Fibroblast of skin of abdomen (primary cell): ENCODE data around the gene TRAF3.
A peak's percentile ranks its signal among the peaks of the same experiment; 100 is the strongest.
"Not testable (repeated sequence)": the region's sequence is repeated elsewhere in the genome, so short reads cannot be mapped to it uniquely, and the experiment has no call there.

Experiments
- DNase-seq: peaks from one replicate; pipeline ENCODE4 v3.0.0-alpha.2; 2013

TRAF3 gene

DNA sequence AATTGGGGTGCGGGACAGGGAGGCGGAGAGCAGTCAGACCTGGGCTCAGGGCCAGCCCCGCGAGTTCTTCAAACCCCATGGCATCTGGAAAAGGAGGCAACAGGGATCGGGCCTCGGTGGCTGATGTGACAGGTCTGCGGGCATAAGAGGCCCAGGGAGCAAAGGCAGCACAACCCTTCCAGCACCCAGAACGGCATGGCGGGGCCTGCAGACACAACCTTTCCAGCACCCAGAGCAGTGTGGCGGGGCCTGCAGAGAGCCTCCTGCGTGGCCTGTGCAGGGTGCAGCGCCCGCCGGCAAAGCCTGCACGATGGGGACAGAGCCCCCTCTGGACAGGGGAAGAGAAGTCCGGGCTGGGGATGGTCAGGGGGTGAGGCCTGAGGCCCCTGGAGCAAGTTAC lies 26.2 kb upstream of the TRAF3 start:
- DNase-seq, result no peak

DNA sequence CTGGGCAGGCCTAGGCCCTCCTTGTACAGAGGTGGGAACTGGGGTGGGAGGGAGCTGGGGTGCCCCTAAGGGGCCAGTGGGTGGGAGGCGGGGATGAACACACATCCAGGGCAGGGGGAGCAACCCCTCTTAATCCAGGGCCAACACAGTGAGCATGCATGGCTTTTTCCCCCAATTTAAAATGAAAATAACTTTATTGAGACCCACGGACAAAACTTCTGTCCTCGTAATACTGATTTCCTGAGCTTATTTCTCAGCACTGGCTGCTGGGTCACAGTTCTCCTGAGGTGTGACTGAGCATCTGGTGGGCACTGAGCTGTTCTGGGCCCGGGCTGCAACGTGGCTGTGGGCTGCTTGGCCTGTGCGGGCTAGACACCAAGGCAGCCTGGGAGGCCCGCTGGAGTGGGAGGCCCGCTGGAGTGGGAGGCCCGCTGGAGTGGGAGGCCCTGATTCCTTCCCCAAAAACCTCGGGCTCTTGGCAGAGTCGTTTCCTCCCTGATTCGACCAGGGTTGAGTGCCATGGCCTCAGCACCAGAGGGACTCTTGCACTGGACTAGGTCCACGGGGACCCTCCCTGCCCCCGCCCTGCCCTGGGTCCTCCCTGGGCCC lies 24.9 kb upstream of the TRAF3 start:
- DNase-seq, result no peak

DNA sequence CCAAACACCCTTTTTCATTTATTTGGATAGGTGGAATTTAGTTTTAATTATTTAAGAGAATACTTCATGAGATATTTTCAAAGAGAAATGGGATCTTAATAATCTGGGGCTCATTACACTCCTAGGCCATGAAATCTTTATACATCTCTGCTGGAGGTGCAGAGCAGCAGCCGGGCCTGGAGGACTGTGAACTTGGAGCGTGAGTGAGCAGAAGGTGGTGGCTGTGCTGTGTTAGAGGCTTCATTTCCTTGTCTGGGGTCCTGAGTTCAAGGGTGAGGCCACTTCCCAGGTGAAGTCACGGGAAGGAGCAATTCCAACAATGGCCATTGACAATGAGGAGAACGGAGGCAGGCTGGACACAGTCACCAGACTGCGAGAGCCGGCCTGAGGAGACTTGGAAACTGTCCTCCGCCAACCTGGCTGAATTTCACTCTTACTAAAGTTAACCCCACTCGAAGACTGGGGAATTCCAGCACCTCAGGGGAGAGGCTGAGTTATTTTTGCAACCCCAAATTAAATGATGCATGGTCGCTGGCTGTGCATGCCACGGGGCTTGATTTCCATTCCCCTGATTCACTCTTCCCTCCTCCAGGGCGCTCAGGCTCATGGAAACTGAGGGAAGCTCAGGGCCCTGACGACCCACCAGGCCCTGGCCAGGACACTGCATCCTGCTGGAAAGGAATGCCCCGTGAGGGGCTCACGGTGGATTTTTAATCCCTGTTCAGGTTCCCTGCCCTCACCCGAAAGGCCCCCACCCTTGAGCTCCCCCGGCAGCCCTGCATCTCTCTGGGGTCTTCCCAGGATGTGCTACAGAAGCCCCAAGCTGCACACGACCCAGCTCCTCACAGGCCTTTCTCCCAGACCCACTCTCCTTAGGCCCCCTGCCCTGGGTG lies 22.6 kb upstream of the TRAF3 start:
- DNase-seq, result no peak

DNA sequence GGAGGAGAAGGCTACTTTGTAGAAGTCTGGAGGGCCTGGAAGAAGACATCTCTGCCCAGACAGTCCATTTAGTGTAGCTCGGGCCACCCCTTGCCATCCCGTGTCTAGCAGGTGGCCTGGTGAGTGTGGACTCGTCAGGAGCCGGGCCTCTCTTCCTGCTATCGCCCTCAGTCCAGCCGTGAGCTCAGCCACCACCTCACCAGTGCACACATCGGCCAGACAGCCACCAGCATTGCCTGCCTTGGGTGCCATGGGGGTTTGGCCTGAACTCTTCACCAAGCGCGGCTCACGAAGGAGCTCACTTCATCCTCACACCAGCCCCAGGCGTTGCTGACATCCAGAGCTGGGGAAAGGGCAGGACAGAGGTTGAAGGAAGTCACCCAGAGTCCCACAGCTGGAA lies 19.6 kb upstream of the TRAF3 start:
- DNase-seq, result no peak

DNA sequence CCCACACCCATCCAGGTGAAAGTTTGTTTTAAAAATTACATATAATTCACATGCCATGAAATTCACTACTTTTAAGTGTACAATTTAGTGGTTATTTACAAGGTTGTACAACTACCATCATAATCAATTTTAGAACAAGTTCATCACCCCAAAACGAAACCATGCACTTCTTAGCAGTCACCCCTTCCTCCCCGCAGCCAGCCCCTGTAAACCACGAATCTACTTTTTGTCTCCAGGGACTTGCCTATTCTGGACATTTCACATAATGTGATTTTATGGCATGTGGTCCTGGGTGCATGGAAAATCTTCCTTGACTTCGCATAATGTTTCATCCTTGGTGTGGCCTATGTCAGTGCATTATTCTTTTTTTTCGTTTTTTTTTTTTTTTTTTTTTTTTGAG lies 19.2 kb upstream of the TRAF3 start:
- DNase-seq, result no peak

DNA sequence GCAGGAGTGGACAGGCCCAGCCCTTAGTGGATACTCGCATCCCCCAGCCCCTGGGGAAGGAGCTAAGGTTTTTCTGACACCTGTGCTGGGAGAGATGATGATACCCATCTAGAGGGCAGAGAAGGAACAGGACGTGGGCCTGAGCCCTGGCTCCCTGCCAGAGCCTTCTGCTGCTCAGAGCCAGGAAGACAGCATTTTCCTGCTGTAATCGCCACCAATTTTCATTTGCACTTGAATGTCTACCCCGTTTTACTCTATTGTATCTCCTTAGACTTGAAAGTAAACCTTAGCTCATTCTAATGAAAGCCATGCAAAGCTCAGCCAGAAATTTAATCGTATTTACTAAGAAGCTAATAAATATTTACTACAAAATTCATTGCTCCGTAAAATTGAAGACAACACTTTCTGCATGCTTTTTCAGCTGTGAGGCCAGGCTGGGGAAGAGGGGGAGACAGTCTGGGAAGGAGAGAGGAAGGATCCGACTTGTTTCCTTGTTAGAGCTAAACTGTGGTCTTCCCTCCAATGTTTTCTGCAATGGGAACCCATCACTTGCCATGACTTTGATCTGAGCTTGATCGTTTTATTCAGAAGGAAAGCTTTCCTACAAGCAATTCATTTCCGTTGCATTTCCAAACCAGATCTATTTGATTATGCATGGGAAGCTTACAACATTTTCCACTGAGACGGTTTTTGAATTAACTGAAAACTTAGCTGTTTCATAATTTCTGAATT lies 17.6 kb upstream of the TRAF3 start:
- no peak for DNase-seq

DNA sequence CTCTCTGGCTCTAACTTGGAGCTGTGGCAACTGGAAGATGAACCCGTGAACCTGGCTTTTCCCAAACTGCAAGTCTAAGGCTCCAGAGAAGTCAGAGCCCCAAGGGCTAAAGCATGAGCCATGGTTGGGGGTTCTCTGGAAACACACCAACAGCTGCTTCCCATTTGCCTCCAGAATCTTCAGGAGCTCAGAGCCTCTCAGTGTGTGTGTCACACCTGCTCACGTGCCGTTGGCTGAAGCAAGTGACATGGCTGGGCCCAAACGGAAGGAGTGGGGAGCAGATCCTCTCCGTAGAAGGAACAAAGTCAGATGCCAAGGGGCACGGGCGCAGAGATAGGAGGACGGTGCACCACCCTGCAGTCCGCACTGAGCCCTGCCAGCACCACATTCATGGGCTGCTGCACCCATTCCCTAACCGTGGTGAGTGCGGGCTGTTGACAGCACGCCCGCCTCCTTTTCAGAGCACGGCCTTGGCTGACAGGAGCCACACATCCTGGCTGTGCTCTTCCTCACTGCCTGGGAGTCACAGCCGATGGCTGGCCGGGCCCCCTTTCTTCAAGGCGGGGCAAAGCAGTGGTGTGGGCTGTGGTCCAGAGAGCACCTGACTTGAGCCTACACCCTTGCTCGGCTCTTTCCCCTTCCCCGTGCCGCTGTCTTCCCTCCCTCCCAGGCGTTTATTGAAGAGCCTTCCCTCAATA lies 16.6 kb upstream of the TRAF3 start:
- DNase-seq, result no peak

DNA sequence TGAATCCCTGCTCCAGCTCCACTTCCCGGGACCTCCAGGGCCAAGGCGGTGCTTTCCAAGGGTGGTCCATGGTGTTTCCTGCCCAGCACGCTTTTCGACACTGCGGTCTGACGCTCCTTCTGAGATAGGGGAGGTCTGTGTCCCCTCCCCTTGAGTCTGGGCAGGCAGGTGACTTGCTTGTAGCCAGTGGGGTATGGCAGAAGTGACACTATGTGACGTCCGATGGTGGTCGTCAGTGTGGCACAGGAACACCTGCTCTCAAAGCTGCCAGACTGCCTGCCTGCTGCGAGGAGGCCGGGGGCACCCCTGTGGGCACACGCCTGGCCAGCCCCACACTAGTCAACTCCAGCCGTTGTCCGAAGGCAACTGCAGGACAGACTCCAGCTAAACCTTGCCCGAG lies 16.0 kb upstream of the TRAF3 start:
- DNase-seq, result no peak

DNA sequence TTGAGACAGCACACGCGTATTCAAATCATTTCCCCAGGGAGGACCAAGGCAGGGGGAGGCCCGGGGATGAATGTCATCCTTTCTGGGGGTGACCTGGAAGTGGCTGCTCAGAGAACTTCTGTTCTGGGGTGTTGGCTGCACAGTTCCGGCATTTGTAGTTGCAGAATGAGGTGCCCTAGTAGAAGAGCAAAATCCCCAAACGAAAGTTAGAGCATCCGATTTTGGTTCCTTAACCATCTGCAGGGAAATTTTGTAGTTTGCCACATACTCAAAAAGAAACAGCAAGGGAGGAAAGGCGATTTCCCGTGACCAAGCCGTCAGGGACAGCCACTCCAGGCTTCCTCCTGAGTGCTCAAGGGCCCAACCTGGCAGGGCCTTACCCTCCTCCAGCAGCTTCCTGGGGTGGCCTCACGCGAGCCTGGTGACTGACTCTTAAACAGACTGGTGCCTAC lies 13.0 kb upstream of the TRAF3 start:
- no peak for DNase-seq

DNA sequence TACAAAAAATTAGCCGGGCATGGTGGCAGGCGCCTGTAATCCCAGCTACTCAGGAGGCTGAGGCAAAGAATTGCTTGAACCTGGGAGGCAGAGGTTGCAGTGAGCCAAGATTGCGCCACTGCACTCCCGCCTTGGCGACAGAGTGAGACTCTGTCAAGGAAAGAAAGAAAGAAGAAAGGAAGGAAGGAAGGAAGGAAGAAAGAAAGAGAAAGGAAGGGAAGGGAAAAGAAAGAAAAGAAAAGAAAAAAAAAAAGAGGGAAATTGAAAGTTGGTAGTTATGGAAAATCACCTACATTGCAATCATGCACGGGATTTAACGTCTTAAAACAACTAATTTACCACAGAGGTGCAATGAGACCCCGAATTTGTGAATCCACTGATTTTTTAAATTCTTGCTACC lies 11.5 kb upstream of the TRAF3 start:
- DNase-seq, result not testable (repeated sequence)

DNA sequence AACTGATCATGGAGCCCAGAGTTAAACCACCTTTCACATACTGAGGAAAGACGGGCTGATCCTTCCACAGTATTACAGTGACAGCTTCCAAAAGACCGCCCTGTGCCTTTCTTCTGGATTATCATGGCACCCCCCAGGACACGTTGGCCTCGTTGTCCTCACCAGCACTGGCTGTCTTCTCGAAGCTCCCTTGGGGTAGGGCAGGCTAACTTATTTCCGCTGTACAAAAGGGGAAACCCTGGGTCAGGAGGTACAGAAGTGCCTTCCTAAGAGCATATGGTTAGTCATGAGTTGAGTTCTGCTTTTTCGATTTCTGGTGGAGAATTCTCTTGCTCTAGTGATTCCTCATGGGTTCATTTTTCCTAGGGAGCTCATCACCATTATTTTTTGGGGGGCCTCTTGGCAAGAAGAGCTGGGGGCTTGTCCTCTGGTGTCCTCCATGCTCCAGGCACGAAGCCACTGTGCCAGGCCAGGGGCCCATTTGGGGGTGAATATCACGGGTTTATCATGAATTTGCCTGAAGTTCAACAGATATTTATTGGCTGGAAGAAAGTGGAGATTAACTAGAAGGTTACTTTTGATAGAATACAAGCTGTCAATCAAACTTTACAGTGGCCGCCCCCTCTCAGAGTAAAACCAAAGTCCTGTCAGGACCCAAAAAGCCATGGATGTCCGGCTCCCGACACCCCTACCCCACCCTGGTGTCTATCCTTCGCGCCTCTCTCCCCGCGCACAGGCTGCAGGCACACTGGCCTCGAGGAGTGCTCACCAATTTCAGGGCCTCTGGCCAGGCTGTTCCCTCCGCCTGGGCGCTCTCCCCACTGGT lies 8.8 kb upstream of the TRAF3 start:
- no peak for DNase-seq

DNA sequence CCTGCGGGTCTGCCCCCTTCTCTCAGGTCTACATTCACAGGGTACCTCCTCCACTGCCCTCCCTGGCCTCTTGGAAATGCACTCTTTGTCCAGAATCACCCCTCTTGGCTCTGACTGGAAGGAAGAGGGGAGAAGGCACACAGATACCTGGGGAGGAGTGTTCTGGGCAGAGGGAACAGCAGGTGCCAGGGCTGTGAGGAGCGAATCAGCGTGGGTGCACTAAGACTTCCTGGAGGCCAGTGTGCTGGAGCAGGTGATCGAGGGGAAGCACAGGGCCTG lies 8.3 kb upstream of the TRAF3 start:
- no peak for DNase-seq

DNA sequence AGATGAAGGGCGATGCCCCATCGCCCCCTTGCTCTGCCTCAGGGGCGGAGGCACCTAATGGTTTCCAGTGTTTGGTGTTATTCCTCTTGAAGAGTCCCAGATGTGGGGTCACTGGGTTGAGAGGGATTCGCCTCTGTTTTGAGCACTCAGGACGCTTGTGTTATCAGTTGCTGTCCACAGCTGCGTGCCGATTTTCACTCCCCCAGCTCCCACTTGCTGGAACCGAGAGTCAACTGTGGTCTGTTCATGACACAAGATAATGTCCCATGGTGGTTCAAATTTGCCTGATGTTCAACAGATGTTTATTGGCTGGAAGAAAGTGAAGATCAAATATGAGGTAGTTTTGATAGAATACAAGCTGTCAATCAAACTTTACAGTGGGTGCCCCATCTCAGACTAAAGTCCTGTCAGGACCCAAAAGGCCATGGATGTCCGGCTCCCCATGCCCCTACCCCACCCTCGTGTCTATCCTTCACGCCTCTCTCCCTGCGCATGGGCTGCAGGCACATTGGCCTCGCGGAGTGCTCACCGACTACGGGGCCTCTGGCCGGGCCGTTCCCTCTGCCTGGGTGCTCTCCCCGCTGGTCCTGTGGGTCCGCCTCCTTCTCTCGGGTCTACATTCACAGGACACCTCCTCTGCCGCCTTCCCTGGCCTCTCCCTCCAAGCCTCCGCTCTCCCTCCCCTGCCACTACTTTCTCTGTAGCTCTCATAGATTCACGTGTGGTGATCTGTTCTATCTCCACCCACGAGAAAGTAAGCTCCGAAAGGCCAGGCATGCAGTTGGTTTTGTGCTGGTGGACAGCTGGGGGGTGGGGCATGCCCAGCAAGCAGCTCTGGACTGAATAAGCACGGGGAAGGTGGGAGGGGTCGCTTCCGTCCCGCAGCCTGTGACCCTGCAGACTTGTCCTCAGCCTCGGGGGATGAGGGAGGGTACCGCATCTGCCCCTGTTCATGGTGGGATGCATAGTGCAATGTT lies 6.8 kb upstream of the TRAF3 start:
- DNase-seq, result no peak

DNA sequence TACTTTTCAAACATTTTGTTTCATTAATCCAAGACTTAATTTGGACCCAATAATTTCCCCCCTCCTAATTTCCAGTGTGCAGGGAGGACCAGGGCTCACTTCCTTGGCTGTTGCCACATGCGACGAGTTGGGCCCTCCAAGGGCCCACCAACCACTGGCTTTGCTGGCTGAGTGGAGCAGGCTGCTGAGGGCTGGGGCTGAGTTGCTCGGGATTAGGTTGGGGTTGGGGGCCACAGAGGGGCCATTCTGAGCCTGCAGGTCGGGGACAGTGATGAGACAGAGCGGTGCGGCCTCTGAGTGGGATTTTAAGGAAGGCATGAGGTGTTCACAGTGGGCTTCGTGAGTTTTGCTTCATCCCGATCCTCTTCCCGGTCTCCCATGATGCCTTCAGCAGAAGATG lies 6.1 kb upstream of the TRAF3 start:
- DNase-seq, result no peak

DNA sequence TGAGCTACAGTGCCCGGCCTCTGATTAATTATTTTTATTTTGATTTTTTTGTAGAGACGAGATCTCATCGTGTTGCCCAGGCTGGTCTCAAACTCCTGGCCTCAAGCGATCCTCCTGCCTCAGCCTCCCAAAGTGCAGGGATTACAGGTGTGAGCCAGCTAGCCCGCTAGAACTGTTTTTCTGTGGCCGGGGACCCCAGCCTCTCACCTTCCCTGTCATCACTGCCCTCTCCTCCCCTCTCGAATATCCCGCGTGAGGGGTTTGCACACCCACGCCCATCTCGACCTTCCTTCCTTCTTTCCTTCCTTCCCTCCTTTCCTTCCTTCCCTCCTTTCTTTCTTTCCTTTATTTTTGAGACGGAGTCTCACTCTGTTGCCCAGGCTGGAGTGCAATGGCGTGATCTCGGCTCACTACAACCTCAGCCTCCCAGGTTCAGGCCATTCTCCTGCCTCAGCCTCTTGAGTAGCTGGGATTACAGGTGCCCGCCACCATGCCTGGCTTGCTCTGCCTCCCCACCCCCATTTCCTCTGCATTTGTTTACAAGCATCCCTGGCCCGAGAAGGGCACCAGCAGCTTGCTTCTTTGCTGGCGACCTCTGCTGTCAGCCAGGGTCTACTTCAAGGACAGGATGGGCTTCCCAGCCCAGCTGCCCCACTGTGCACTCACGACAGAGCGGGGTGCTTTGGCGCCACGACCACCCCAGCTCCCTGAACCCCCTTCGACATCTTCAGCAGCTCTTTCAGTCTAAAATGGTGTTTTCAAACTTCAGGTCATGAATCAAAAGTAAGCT lies 4.3 kb upstream of the TRAF3 start:
- no peak for DNase-seq

DNA sequence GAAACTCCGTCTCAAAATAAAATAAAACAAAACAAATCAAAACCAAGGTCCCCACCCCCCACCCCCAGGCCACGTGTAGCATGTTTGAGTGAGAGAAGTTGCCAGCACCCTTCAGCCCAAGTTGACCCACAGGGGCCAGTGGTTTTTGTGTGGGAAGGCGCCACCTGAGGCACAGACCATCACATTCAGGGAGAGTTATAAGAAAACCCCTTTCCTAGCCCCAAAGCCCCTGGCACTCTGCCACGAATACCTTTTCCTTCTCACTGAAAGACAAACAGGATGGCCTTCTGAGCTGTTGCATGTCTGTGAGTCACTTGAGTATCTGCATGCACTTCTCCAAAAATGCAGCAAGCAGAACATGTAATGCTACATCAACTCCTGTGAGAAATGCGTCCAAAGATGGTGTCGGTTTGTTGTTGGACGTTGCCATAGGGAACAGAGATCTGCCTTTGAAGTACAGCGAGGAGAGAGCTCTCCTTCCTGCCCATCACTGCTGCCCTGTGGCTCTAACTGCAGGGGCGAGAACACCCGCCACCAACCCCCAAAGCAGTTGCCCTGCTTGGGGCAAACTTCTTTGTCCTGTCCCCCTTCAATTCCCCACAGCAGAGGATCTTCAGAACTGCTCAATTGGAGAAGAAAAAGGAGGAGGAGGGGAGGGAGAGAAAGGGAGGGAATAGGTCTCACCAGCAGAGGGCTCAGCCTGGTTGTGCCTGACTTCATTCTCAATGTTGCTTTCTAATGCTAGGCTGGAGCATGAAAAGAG lies 2.7 kb upstream of the TRAF3 start:
- DNase-seq, result peak; percentile 72

DNA sequence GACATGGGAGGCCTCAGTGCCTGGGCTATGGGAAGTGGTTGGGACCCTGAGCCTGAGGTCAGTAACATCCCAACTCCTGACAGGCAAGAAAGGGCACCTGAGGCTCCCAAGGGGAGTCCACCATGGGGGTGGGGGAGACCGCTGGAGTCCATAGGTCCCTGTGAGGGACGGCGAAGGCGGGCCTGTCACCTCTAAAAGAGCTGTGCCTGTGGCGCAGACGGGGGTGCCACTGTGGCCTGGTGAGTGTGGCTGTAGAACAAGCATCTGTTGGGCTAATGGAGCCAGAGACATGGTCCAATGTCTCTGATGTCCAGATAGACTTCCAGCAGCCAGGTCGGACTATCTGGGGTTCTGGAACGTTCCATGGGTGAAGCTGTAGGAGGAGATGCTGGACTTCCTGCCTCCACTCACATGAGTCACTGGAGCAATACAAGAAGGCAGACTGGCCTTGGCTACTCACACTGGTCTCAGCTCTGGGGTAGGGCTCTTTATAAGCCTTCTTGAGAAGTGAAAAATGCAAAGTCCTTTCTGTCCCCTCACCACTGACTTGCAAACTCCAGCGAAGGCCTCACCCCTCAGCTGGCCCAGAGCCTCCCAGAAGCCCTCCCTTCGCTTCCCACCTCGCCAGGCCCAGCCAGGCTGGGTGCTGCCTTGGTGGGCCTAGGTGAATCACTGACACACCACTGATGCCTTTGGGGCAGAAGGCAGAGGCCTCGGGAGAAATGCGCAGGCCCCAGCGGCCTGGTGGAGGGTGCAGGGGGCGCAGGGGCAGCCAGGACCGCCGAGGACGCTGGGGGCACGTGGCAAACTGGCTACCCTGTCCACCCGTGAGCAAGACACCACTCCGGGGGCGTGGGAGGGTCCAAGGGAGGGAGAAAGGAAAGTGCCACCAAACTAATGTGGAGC lies 1.1 kb upstream of the TRAF3 start:
- DNase-seq, result peak; percentile 63

DNA sequence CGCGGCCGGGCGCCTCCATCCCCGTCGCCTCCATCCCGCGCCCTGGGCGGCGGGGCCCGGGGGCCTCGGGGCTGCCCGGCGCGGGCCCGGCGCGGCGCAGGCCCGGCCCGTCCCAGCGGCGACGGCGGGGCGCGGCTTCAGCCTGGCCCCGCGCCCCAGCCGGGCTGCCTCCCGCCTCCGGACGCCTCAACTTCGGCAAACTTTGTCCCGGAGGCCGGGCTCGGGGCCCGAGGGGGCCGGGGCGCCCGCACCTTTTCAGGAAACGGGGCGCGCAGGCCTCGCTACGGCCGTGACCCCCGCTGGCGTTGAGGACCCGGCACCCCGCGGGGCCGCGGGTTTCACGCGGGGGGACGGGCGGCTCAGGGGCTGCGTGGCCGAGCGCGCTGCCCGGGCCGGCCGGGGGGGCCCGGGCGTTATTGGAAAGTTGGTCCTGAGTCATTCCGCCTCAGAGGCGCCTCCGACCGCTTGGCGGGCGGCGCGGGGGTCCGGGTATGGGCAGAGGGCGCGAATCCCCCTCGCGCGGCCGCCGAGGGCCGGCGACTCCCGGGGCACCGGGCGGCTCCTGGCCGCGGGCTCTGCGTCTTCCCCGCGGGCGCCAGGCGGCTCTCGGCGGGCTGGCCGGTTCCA lies 575 bp downstream of the TRAF3 start:
- no peak for DNase-seq
